ENCODE measurements around the gene KIF21B.
"Not testable (repeated sequence)": the region's sequence is repeated elsewhere in the genome, so short reads cannot be mapped to it uniquely, and the experiment has no call there.

Gene KIF21B

GRCh38 chr1:200969726-200970561 is 53.6 kb downstream of the KIF21B start:
- no peak for DNase-seq

- DNase-seq: no peak
Observed at GRCh38 chr1:200968469-200969410, 54.8 kb downstream of the KIF21B start.

GRCh38 chr1:200967693-200968468 is 55.6 kb downstream of the KIF21B start:
- no peak for DNase-seq

GRCh38 chr1:200966934-200967333 is 56.6 kb downstream of the KIF21B start:
- DNase-seq: no peak

GRCh38 chr1:200965111-200965805 is 58.3 kb downstream of the KIF21B start:
- DNase-seq: no peak

- DNase-seq: not testable (repeated sequence)
Observed at GRCh38 chr1:200963888-200964287, 59.6 kb downstream of the KIF21B start.

- DNase-seq: no peak
Observed at GRCh38 chr1:200963076-200963475, 60.4 kb downstream of the KIF21B start.

- DNase-seq: peak; percentile 79
Observed at GRCh38 chr1:200962631-200963030, 60.9 kb downstream of the KIF21B start.

GRCh38 chr1:200962151-200962550 is 61.4 kb downstream of the KIF21B start:
- not testable (repeated sequence) for DNase-seq

GRCh38 chr1:200960948-200961340 is 62.6 kb downstream of the KIF21B start:
- DNase-seq: no peak

- no peak for DNase-seq
Observed at GRCh38 chr1:200960236-200960947, 63.1 kb downstream of the KIF21B start.

- no peak for DNase-seq
Observed at GRCh38 chr1:200959411-200959921, 64.0 kb downstream of the KIF21B start.

- DNase-seq: no peak
Observed at GRCh38 chr1:200958597-200958996, 64.9 kb downstream of the KIF21B start.

GRCh38 chr1:200954434-200954833 is 69.1 kb downstream of the KIF21B start:
- DNase-seq: no peak

- DNase-seq: no peak
Observed at GRCh38 chr1:200951016-200951415, 72.5 kb downstream of the KIF21B start.

- no peak for DNase-seq
Observed at GRCh38 chr1:200949626-200950025, 73.9 kb downstream of the KIF21B start.

- no peak for DNase-seq
Observed at GRCh38 chr1:200947059-200947566, 76.4 kb downstream of the KIF21B start.

- no peak for DNase-seq
Observed at GRCh38 chr1:200945111-200945510, 78.4 kb downstream of the KIF21B start.

- no peak for DNase-seq
Observed at GRCh38 chr1:200938955-200939354, 84.6 kb downstream of the KIF21B start.

GRCh38 chr1:200935286-200935962 is 88.1 kb downstream of the KIF21B start:
- DNase-seq: not testable (repeated sequence)

Data from NCI-H2171 treated with DMSO at 0.1 percent for 48 hours (cell line).